ENCODE measurements around the gene SYAP1.

GRCh38 chrX:16814597-16814996 lies 95.2 kb downstream of the SYAP1 start:
- TF ChIP-seq FOXM1 (IDR thresholded peaks at IDR 0.05; ENCODE audit: borderline replicate concordance, low read depth) (no peak), YY1 (IDR thresholded peaks at IDR 0.05; ENCODE audit: low read depth) (no peak), EP300 (IDR thresholded peaks at IDR 0.05; ENCODE audit: borderline replicate concordance) (no peak), MAX (IDR thresholded peaks at IDR 0.05) (no peak), TAF1 (IDR thresholded peaks at IDR 0.05; ENCODE audit: low read depth) (no peak), EGR1 (IDR thresholded peaks at IDR 0.05) (no peak), CEBPB (IDR thresholded peaks at IDR 0.05) (no peak), TEAD4 (IDR thresholded peaks at IDR 0.05) (no peak)

Measured in Ishikawa (cell line).